ENCODE results near the gene MAGEA10.

MAGEA10 gene

GRCh38 chrX:152137771-152138387, 498 bp downstream of the MAGEA10 start:
- no peak for TF ChIP-seq TEAD4 (IDR thresholded peaks at IDR 0.05)
- no peak for TF ChIP-seq TAF1 (IDR thresholded peaks at IDR 0.05; ENCODE audit: low read depth)
- TF ChIP-seq, protein P1, sequence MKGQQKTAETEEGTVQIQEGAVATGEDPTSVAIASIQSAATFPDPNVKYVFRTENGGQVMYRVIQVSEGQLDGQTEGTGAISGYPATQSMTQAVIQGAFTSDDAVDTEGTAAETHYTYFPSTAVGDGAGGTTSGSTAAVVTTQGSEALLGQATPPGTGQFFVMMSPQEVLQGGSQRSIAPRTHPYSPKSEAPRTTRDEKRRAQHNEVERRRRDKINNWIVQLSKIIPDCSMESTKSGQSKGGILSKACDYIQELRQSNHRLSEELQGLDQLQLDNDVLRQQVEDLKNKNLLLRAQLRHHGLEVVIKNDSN (IDR thresholded peaks at IDR 0.05): no peak
- no peak for TF ChIP-seq CREB1 (IDR thresholded peaks at IDR 0.05; ENCODE audit: low read depth)
- TF ChIP-seq NFIC (IDR thresholded peaks at IDR 0.05): no peak
- no peak for TF ChIP-seq REST (IDR thresholded peaks at IDR 0.05; ENCODE audit: low read depth)
- TF ChIP-seq TCF12 (IDR thresholded peaks at IDR 0.05; ENCODE audit: low read depth): no peak
- no peak for TF ChIP-seq EGR1 (IDR thresholded peaks at IDR 0.05)
- no peak for TF ChIP-seq YY1 (IDR thresholded peaks at IDR 0.05; ENCODE audit: low read depth)
- no peak for TF ChIP-seq FOXM1 (IDR thresholded peaks at IDR 0.05; ENCODE audit: borderline replicate concordance, low read depth)
- TF ChIP-seq ZBTB7A (IDR thresholded peaks at IDR 0.05; ENCODE audit: low read depth): no peak
- TF ChIP-seq EP300 (IDR thresholded peaks at IDR 0.05; ENCODE audit: borderline replicate concordance): no peak
- TF ChIP-seq MAX (IDR thresholded peaks at IDR 0.05): no peak
- TF ChIP-seq CEBPB (IDR thresholded peaks at IDR 0.05): no peak
- no peak for TF ChIP-seq RAD21 (IDR thresholded peaks at IDR 0.05; ENCODE audit: low read depth)

GRCh38 chrX:152136312-152136711, 2.1 kb downstream of the MAGEA10 start:
- TF ChIP-seq MAX (IDR thresholded peaks at IDR 0.05) (no peak), REST (IDR thresholded peaks at IDR 0.05; ENCODE audit: low read depth) (no peak), NFIC (IDR thresholded peaks at IDR 0.05) (no peak), TAF1 (IDR thresholded peaks at IDR 0.05; ENCODE audit: low read depth) (no peak), TCF12 (IDR thresholded peaks at IDR 0.05; ENCODE audit: low read depth) (no peak), TEAD4 (IDR thresholded peaks at IDR 0.05) (no peak), CREB1 (IDR thresholded peaks at IDR 0.05; ENCODE audit: low read depth) (no peak), EGR1 (IDR thresholded peaks at IDR 0.05) (no peak), YY1 (IDR thresholded peaks at IDR 0.05; ENCODE audit: low read depth) (no peak), FOXM1 (IDR thresholded peaks at IDR 0.05; ENCODE audit: borderline replicate concordance, low read depth) (no peak), RAD21 (IDR thresholded peaks at IDR 0.05; ENCODE audit: low read depth) (no peak), ZBTB7A (IDR thresholded peaks at IDR 0.05; ENCODE audit: low read depth) (no peak), EP300 (IDR thresholded peaks at IDR 0.05; ENCODE audit: borderline replicate concordance) (no peak), CEBPB (IDR thresholded peaks at IDR 0.05) (no peak)
- TF ChIP-seq, protein P1 (IDR thresholded peaks at IDR 0.05): no peak

DNA sequence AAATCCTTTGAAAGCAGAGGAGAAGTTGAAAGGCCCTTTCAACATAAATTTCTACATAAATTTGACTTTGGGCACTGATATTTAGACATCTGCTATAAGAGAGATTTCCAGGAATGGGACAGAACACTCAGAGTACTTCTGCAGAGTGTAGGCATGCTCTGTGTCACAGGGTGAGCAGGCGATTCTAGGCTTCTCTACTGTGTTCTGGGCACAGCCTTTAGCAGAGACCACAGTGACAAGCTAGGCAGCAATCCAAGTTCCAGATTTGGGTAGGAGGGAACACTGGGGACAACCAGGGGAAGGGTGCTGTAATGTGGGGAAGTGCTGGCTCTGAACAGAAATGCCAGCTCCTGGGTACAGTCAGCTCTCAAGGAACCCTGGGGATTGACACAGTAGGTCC, 6.9 kb downstream of the MAGEA10 start:
- TF ChIP-seq CEBPB (IDR thresholded peaks at IDR 0.05) (no peak), REST (IDR thresholded peaks at IDR 0.05; ENCODE audit: low read depth) (no peak), EP300 (IDR thresholded peaks at IDR 0.05; ENCODE audit: borderline replicate concordance) (no peak), ZBTB7A (IDR thresholded peaks at IDR 0.05; ENCODE audit: low read depth) (no peak), FOXM1 (IDR thresholded peaks at IDR 0.05; ENCODE audit: borderline replicate concordance, low read depth) (no peak), TCF12 (IDR thresholded peaks at IDR 0.05; ENCODE audit: low read depth) (no peak), MAX (IDR thresholded peaks at IDR 0.05) (no peak), YY1 (IDR thresholded peaks at IDR 0.05; ENCODE audit: low read depth) (no peak), EGR1 (IDR thresholded peaks at IDR 0.05) (no peak), TAF1 (IDR thresholded peaks at IDR 0.05; ENCODE audit: low read depth) (no peak), CREB1 (IDR thresholded peaks at IDR 0.05; ENCODE audit: low read depth) (no peak), RAD21 (IDR thresholded peaks at IDR 0.05; ENCODE audit: low read depth) (no peak)

- TF ChIP-seq YY1 (IDR thresholded peaks at IDR 0.05; ENCODE audit: low read depth): no peak
- no peak for TF ChIP-seq REST (IDR thresholded peaks at IDR 0.05; ENCODE audit: low read depth)
- no peak for TF ChIP-seq MAX (IDR thresholded peaks at IDR 0.05)
- TF ChIP-seq CEBPB (IDR thresholded peaks at IDR 0.05): no peak
- TF ChIP-seq EP300 (IDR thresholded peaks at IDR 0.05; ENCODE audit: borderline replicate concordance): no peak
- no peak for TF ChIP-seq FOXM1 (IDR thresholded peaks at IDR 0.05; ENCODE audit: borderline replicate concordance, low read depth)
- TF ChIP-seq RAD21 (IDR thresholded peaks at IDR 0.05; ENCODE audit: low read depth): no peak
- TF ChIP-seq TCF12 (IDR thresholded peaks at IDR 0.05; ENCODE audit: low read depth): no peak
- no peak for TF ChIP-seq ZBTB7A (IDR thresholded peaks at IDR 0.05; ENCODE audit: low read depth)
- no peak for TF ChIP-seq EGR1 (IDR thresholded peaks at IDR 0.05)
- TF ChIP-seq NFIC (IDR thresholded peaks at IDR 0.05): no peak
- TF ChIP-seq, protein P1 (IDR thresholded peaks at IDR 0.05): no peak
- TF ChIP-seq TAF1 (IDR thresholded peaks at IDR 0.05; ENCODE audit: low read depth): no peak
Observed at GRCh38 chrX:152117305-152117704, 21.1 kb downstream of the MAGEA10 start.
